GM10248 (cell line): ENCODE measurements around the gene COL8A1.

Source experiments
- CTCF ChIA-PET: fragments of 300-600 bp; sonication (Branson Sonifier 250); formaldehyde crosslinking; extraction: SDS; loops from one replicate; lab custom pipeline; 2021; ENCODE audit warnings: antibody characterized with exemption; lab: Yijun Ruan, JAX
- POLR2A ChIA-PET: fragments of 350-650 bp; sonication (Branson Sonifier 250); formaldehyde crosslinking; extraction: SDS; loops from one replicate; lab custom pipeline; 2020; ENCODE audit warnings: antibody characterized with exemption; lab: Yijun Ruan, JAX
- DNase-seq: peaks from one replicate; pipeline ENCODE4 v3.0.0; 2012; ENCODE audit errors: extremely low spot score
- TF ChIP-seq, protein P1 (sequence below): IDR thresholded peaks from 2 replicates; pipeline ENCODE4 v1.5.1; 2012; ENCODE audit warnings: mild to moderate bottlenecking, low read depth; ENCODE audit errors: extremely low read depth, missing control alignments, control extremely low read depth

The COL8A1 gene

GRCh38 chr3:99651531-99651930, 13.1 kb downstream of the COL8A1 start:
- DNase-seq, result no peak
- TF ChIP-seq, protein P1, sequence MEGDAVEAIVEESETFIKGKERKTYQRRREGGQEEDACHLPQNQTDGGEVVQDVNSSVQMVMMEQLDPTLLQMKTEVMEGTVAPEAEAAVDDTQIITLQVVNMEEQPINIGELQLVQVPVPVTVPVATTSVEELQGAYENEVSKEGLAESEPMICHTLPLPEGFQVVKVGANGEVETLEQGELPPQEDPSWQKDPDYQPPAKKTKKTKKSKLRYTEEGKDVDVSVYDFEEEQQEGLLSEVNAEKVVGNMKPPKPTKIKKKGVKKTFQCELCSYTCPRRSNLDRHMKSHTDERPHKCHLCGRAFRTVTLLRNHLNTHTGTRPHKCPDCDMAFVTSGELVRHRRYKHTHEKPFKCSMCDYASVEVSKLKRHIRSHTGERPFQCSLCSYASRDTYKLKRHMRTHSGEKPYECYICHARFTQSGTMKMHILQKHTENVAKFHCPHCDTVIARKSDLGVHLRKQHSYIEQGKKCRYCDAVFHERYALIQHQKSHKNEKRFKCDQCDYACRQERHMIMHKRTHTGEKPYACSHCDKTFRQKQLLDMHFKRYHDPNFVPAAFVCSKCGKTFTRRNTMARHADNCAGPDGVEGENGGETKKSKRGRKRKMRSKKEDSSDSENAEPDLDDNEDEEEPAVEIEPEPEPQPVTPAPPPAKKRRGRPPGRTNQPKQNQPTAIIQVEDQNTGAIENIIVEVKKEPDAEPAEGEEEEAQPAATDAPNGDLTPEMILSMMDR, result no peak
- CTCF ChIA-PET, result interaction anchor here (0.8 to 1.4 kb wide), 3 partner anchors 11 to 478 kb away, joined by 3 read pairs; no protein-coding TSS in a partner anchor
- POLR2A ChIA-PET, result no interaction called here

GRCh38 chr3:99656624-99657023, 18.2 kb downstream of the COL8A1 start:
- no peak for DNase-seq
- TF ChIP-seq, protein P1, result no peak
- POLR2A ChIA-PET, result no interaction called here
- CTCF ChIA-PET, result interaction anchor here (1.0 to 1.7 kb wide), 9 partner anchors 8 to 31 kb away, joined by 3 to 6 read pairs (median 4); partner anchors contain the start of gene COL8A1

- TF ChIP-seq, protein P1, result no peak
- POLR2A ChIA-PET, result no interaction called here
- CTCF ChIA-PET, result interaction anchor here (1.3 kb wide), 2 partner anchors 11 to 14 kb away, joined by 3 to 6 read pairs; no protein-coding TSS in a partner anchor
- no peak for DNase-seq
Measured at GRCh38 chr3:99658274-99658673, 19.9 kb downstream of the COL8A1 start.

GRCh38 chr3:99659032-99659431, 20.6 kb downstream of the COL8A1 start:
- TF ChIP-seq, protein P1, result no peak
- POLR2A ChIA-PET, result no interaction called here
- CTCF ChIA-PET, result interaction anchor here (1.3 kb wide), 1 partner anchor 12 kb away, joined by 3 read pairs; no protein-coding TSS in a partner anchor
- DNase-seq, result no peak

GRCh38 chr3:99659951-99660350, 21.6 kb downstream of the COL8A1 start:
- TF ChIP-seq, protein P1, result no peak
- no peak for DNase-seq
- ChIA-PET POLR2A (no interaction called here), CTCF (interaction anchor here (2.2 kb wide), 1 partner anchor 14 kb away, joined by 6 read pairs; no protein-coding TSS in a partner anchor)

GRCh38 chr3:99662838-99663570, 24.6 kb downstream of the COL8A1 start:
- TF ChIP-seq, protein P1, result no peak
- no peak for DNase-seq
- ChIA-PET CTCF (no interaction called here), POLR2A (no interaction called here)
